ENCODE data around the gene ITPK1.

GRCh38 chr14:93083917-93084316, 31.8 kb downstream of the ITPK1 start:
- TF ChIP-seq EZH2phosphoT487 (IDR thresholded peaks at IDR 0.05; ENCODE audit: low read length) (no peak), CTCF (IDR thresholded peaks at IDR 0.05; ENCODE audit: low read length) (no peak), EZH2 (optimal IDR thresholded peaks at IDR 0.05; ENCODE audit: low read depth, low read length) (no peak)
